K562 (cell line): Measurements from ENCODE around the gene CASKIN2. TPM values are rescaled to one million over a fixed set of nuclear protein-coding genes. Genes with fewer than 3 reads are reported as not detected.
A peak's percentile ranks its signal among the peaks of the same experiment; 100 is the strongest.

ENCODE experiments used
- ATAC-seq: fragments of 200-7000 bp; cut with Tn5 transposase; 3 replicates; pipeline ENCODE4 v1.9.1; 2020; ENCODE audit warnings: moderate library complexity
- BruUV-seq: library from RNA; stranded (reverse); fragments of 400-500 nt; replicated peaks from 2 replicates; lab custom pipeline; 2021; lab: Mats Ljungman, UMichigan
- CTCF ChIA-PET: fragments of 300-600 bp; formaldehyde crosslinking; extraction: SDS; loops from one replicate; lab custom pipeline; 2021; ENCODE audit warnings: low intra/inter-chr PET ratio; lab: Yijun Ruan, JAX
- POLR2A ChIA-PET: fragments of 300-600, 350-650 bp; sonication (Branson Sonifier 250); formaldehyde crosslinking; extraction: SDS; loops from one replicate; lab custom pipeline; 2021; ENCODE audit warnings: antibody characterized with exemption, inconsistent platforms; lab: Yijun Ruan, JAX
- DNase-seq, 4 experiments: peaks; one replicate each; pipeline versions ENCODE4 v3.0.0 to v3.0.0-alpha.2; 2011 to 2018; ENCODE audit warnings: low spot score in 3 of 4, mixed read lengths in 3 of 4; ENCODE audit errors: extremely low read depth in 1 of 4
- FAIRE-seq: peaks from 2 replicates; lab custom pipeline; 2011; peaks lifted over from hg19 to GRCh38; lab: Jason Lieb, UNC
- H2AFZ ChIP-seq: 2 replicates; pipeline ENCODE4 v1.6.0; 2011; ENCODE audit warnings: low read depth, low read length, control low read depth, inconsistent platforms
- H3K27ac ChIP-seq: fragments of 200-600 bp; 3 replicates; pipeline ENCODE4 v1.8.0; 2011; ENCODE audit warnings: low read depth, mild to moderate bottlenecking, control low read depth, inconsistent platforms, low read length, moderate library complexity, mixed read lengths; ENCODE audit errors: extremely low read depth
- H3K27me3 ChIP-seq, 2 experiments: fragments of 300-600 bp in 1 of 2; 2 replicates in 1 of 2; 3 replicates in 1 of 2; pipeline versions ENCODE4 v1.6.0 to v1.8.0; 2011; ENCODE audit warnings: inconsistent platforms in 2 of 2, low read length in 2 of 2, mild to moderate bottlenecking in 1 of 2, mixed read lengths in 1 of 2, moderate library complexity in 1 of 2; ENCODE audit not compliant: control insufficient read depth in 2 of 2, insufficient read depth in 2 of 2
- H3K36me3 ChIP-seq: fragments of 300-600 bp; 3 replicates; pipeline ENCODE4 v1.8.0; 2011; ENCODE audit warnings: mild to moderate bottlenecking, low read length, inconsistent platforms; ENCODE audit not compliant: control insufficient read depth, insufficient read depth
- H3K4me1 ChIP-seq, 2 experiments: fragments of 200-600 bp in 1 of 2; replicated peaks in 1 of 2; 2 replicates in 1 of 2; 3 replicates in 1 of 2; pipeline versions ENCODE4 v1.5.1 to v1.8.0; 2011; ENCODE audit warnings: inconsistent platforms in 2 of 2, low read length in 2 of 2, mild to moderate bottlenecking in 1 of 2, mixed read lengths in 1 of 2, moderate library complexity in 1 of 2; ENCODE audit not compliant: control insufficient read depth in 2 of 2, insufficient read depth in 2 of 2
- H3K4me2 ChIP-seq: 2 replicates; pipeline ENCODE4 v1.6.1; 2011; ENCODE audit warnings: low read length, control low read depth, inconsistent platforms, mixed read lengths; ENCODE audit not compliant: insufficient read depth
- H3K4me3 ChIP-seq: fragments of 200-600 bp; sonication (generic), shearing (Covaris generic); 2 replicates; pipeline ENCODE4 v1.5.1; 2016; ENCODE audit warnings: control low read depth, inconsistent platforms
- H3K79me2 ChIP-seq: fragments of 200-600 bp; 3 replicates; pipeline ENCODE4 v1.8.0; 2011; ENCODE audit warnings: low read length, inconsistent platforms; ENCODE audit not compliant: control insufficient read depth, insufficient read depth
- H3K9ac ChIP-seq, 2 experiments: 2 replicates each; pipeline versions ENCODE4 v1.6.0 to v1.6.1; 2011; ENCODE audit warnings: low read depth in 2 of 2, low read length in 2 of 2, control low read depth in 1 of 2, inconsistent platforms in 1 of 2, mild to moderate bottlenecking in 1 of 2, mixed read lengths in 1 of 2; ENCODE audit not compliant: insufficient read depth in 1 of 2
- H3K9me1 ChIP-seq: one replicate; pipeline ENCODE4 v1.6.0; 2011; ENCODE audit warnings: inconsistent platforms, mild to moderate bottlenecking, low read length, moderate library complexity; ENCODE audit not compliant: control insufficient read depth, insufficient read depth
- H3K9me3 ChIP-seq: replicated peaks from 2 replicates; pipeline ENCODE4 v1.5.1; 2011; ENCODE audit warnings: low read depth, low read length, inconsistent platforms; ENCODE audit not compliant: control insufficient read depth, insufficient read depth
- H4K20me1 ChIP-seq: replicated peaks from 2 replicates; pipeline ENCODE4 v1.6.1; 2011; ENCODE audit warnings: low read length, inconsistent platforms, mixed read lengths; ENCODE audit not compliant: control insufficient read depth, insufficient read depth
- CBFA2T3 ChIP-seq: fragments of 450-650 bp; IDR thresholded peaks from 2 replicates; pipeline ENCODE4 v1.6.1; 2017
- CBX1 ChIP-seq: sonication (generic); IDR thresholded peaks from 2 replicates; pipeline ENCODE4 v1.6.1; 2016; ENCODE audit warnings: antibody characterized with exemption, low read depth, mild to moderate bottlenecking
- HDAC8 ChIP-seq: fragments of 450-650 bp; IDR thresholded peaks from 2 replicates; pipeline ENCODE4 v1.6.1; 2016; ENCODE audit warnings: mild to moderate bottlenecking, missing genetic modification characterization, moderate library complexity, missing compliant biosample characterization
- KDM2B ChIP-seq: fragments of 250-450 bp; sonication (Bioruptor Pico); IDR thresholded peaks from 2 replicates; pipeline ENCODE4 v1.8.0; 2021; ENCODE audit warnings: mild to moderate bottlenecking, moderate library complexity
- MCM3 ChIP-seq: fragments of 450-650 bp; IDR thresholded peaks from 2 replicates; pipeline ENCODE4 v1.6.1; 2016
- MEF2A ChIP-seq: IDR thresholded peaks from 2 replicates; pipeline ENCODE4 v1.6.1; 2011; ENCODE audit warnings: low read depth, mild to moderate bottlenecking, low read length, moderate library complexity; ENCODE audit not compliant: control insufficient read depth
- NONO ChIP-seq, 2 experiments: fragments of 200-400 bp in 1 of 2; fragments of 450-650 bp in 1 of 2; formaldehyde crosslinking in 1 of 2; IDR thresholded peaks; 2 replicates each; pipeline ENCODE4 v1.6.1; 2017; ENCODE audit warnings: low read depth in 2 of 2, mild to moderate bottlenecking in 2 of 2, moderate library complexity in 2 of 2, low read length in 1 of 2
- PTRF ChIP-seq: fragments of 450-650 bp; IDR thresholded peaks from 2 replicates; pipeline ENCODE4 v1.6.1; 2016; ENCODE audit warnings: mild to moderate bottlenecking, missing genetic modification characterization, missing compliant biosample characterization
- TBL1XR1 ChIP-seq, 2 experiments: IDR thresholded peaks; 2 replicates each; pipeline ENCODE4 v1.6.1; 2012; ENCODE audit warnings: improper control_type of control experiment in 2 of 2, low read length in 2 of 2, mild to moderate bottlenecking in 1 of 2
- ZNF224 ChIP-seq: sonication (generic); formaldehyde crosslinking; IDR thresholded peaks from 2 replicates; pipeline ENCODE4 v1.8.0; 2022; ENCODE audit warnings: mild to moderate bottlenecking, missing genetic modification reagents
- WGBS: fragments of 100-300 bp; shearing (Covaris generic); methylation state at CpG from one replicate; pipeline ENCODE4 v1.1.6; 2016; ENCODE audit warnings: low coverage, mixed read lengths; ENCODE audit not compliant: insufficient coverage; ENCODE audit errors: missing lambda C conversion rate; 5-methylcytosine and 5-hydroxymethylcytosine counted together
- in situ Hi-C: fragments of 300-500 bp; cut with MboI; formaldehyde crosslinking; loops from 4 replicates; pipeline ENCODE4 v1.15.0; 2018; ENCODE audit warnings: inconsistent platforms, mixed read lengths
- intact Hi-C: fragments of 100-400 bp; cut with micrococcal nuclease; formaldehyde crosslinking; loops from 2 replicates; pipeline ENCODE4 v1.14.2; 2022
- polyA plus RNA-seq, 8 experiments: library from polyadenylated mRNA; depleted of rRNA in 4 of 8; stranded (reverse) in 5 of 8; unstranded in 3 of 8; fragments of >200 nt; fragmentation: Nextera tagmentation in 2 of 8; fragmentation: Illumina TruSeq in 1 of 8; extraction: Ambion mirVana in 2 of 8; extraction: Trizol in 1 of 8; gene quantifications; 2 replicates each; pipeline versions ENCODE4 v1.2.1 to v1.2.3, GENCODE V29; 2011 to 2014; ENCODE audit warnings: inconsistent platforms in 1 of 8, missing spikeins in 1 of 8
- total RNA-seq, 7 experiments: library from RNA; depleted of rRNA in 6 of 7; stranded (reverse); fragments of >200 nt in 6 of 7; fragmentation: Illumina TruSeq in 2 of 7; extraction: Trizol in 2 of 7; gene quantifications; 2 replicates each; pipeline versions ENCODE4 v1.2.1 to v1.2.3, GENCODE V29; 2011 to 2021; ENCODE audit warnings: low replicate concordance in 1 of 7
- TF ChIP-seq, protein P1 (sequence below): fragments of 450-650 bp; IDR thresholded peaks from one replicate; pipeline ENCODE4 v1.6.1; 2018; ENCODE audit warnings: mild to moderate bottlenecking, moderate library complexity; ENCODE audit not compliant: partially characterized antibody

The CASKIN2 gene
- total and polyA plus RNA-seq, 9 of the 15 experiments (the other 6 are each of a cell fraction or from before 2014, with no cell fraction given): 0.01 to 12.2 (median 2.1) TPM

DNA sequence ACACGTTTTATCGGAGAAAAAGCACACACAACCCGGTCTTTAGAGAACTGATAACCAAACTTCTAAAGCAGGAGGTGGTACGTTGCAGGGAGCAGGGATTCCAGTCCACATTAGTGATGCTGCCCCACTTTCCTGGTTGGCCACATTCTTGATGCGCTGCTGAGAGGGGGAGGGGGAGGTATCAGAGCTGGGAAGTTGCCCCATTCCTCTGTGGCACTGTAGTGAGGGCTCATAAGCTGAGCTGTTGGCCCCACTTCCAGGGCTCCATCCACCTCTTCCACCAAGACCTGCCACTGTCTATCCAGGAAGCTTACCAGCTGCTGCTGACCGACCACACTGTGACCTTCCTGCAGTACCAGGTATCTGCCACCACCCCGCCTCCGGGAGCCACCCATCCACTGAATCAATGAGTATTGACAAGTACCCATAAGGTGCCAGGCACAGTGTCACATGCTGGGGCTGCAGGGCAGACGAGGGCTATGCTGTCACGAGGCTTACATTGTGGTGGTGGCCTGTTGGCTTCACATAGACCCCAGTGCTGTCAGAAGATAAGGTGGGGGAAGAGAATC, 2.0 kb upstream of the CASKIN2 start:
- Histone ChIP-seq H3K4me1 (peaks cover 25 to 59% of the 10 kb centered on the region in 2 experiments; a peak in 4 of 5 replicates), H3K27me3 (no peaks in the 10 kb centered on the region), H3K36me3 (peaks cover 47% of the 10 kb centered on the region; the same call in 2 of the 3 replicates), H3K4me2 (peak overlapping the region; percentile 87), H3K9ac (peak overlapping the region; percentile 47 to 93), H3K27ac (no peak overlapping the region), H4K20me1 (peaks cover 8% of the 10 kb centered on the region; the same call in 1 of the 2 replicates), H3K4me3 (peak overlapping the region; percentile 91), H2AFZ (peak overlapping the region; percentile 80; the same call in 1 of the 2 replicates), H3K9me3 (no peaks in the 10 kb centered on the region), H3K9me1 (peaks cover 5% of the 10 kb centered on the region), H3K79me2 (peaks cover 10% of the 10 kb centered on the region)
- ChIA-PET CTCF (no interaction called here), POLR2A (interaction anchor here (1.6 to 1.7 kb wide), 2 partner anchors 9 to 15 kb away, joined by 4 to 5 read pairs; no protein-coding TSS in a partner anchor)
- peak; percentile 69 for FAIRE-seq
- intact Hi-C loops (loop anchor here (5.0 kb wide), 2 partner anchors 70 to 235 kb away; partner anchors contain the start of gene MYO15B), in situ Hi-C loops (no loop called here)
- TF ChIP-seq CBFA2T3 (peak; percentile 7; the same call in 1 of the 2 replicates), CBX1 (no peak)
- TSS peak; percentile 57 for BruUV-seq
- 38% methylated on average over 9 of the region's 10 CpGs for WGBS
- peak in 1 of 4 experiments; percentile 40 for DNase-seq
- no peak for ATAC-seq

DNA sequence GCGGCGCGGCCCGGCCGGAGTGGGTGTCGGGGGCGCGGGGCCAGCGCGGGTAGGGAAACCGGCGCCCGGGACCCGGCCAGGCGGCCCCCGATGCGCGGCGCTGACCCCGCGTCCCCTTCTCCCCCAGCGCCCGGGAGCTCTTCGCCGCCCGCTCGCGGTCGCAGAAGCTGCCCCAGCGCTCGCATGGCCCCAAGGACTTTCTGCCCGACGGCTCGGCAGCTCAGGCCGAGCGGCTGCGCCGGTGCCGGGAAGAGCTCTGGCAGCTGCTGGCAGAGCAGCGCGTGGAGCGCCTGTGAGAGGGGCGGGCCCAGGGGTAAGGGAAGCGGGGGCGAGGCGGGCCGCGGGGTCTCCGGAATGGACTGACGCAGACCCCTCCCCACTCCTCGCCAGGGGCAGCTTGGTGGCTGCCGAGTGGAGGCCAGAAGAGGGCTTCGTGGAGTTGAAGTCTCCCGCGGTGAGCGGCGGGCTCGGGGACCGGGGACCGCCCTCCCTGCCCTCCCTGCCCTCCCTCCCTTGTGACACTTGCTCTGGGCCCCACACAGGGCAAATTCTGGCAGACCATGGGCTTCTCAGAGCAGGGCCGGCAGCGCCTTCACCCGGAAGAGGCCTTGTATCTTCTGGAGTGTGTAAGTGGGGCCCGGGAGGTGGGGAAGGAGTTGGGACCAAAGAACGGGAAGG, 1.4 kb upstream of the CASKIN2 start:
- peak overlapping the region; percentile 87 for H3K4me2 ChIP-seq
- H4K20me1 ChIP-seq: peaks cover 11% of the 10 kb centered on the region
- peak overlapping the region; percentile 80 for H2AFZ ChIP-seq
- H3K4me3 ChIP-seq: peak overlapping the region; percentile 91
- ATAC-seq (no peak), DNase-seq (peak in 2 of 4 experiments; percentile 50 to 54), FAIRE-seq (no peak)
- no peaks in the 10 kb centered on the region for H3K27me3 ChIP-seq
- peaks cover 41% of the 10 kb centered on the region; the same call in 2 of the 3 replicates for H3K36me3 ChIP-seq
- H3K9ac ChIP-seq: peak overlapping the region; percentile 47 to 93
- peaks cover 30 to 59% of the 10 kb centered on the region in 2 experiments for H3K4me1 ChIP-seq
- CTCF ChIA-PET: interaction anchor here (0.6 to 2.2 kb wide), 5 partner anchors 84 to 227 kb away, joined by 3 to 17 read pairs (median 3); no protein-coding TSS in a partner anchor
- no peaks in the 10 kb centered on the region for H3K9me3 ChIP-seq
- WGBS: 0% methylated on average over 29 of the region's 65 CpGs
- in situ Hi-C loops (no loop called here), intact Hi-C loops (loop anchor here (5.0 kb wide), 2 partner anchors 71 to 236 kb away; partner anchors contain the start of gene MYO15B)
- POLR2A ChIA-PET: interaction anchor here (0.6 to 1.6 kb wide), 6 partner anchors 9 to 68 kb away, joined by 3 to 5 read pairs (median 4); partner anchors contain the start of gene LLGL2
- H3K79me2 ChIP-seq: peaks cover 10% of the 10 kb centered on the region
- peaks cover 5% of the 10 kb centered on the region for H3K9me1 ChIP-seq
- BruUV-seq: no TSS peak
- peak overlapping the region; percentile 36; the same call in 2 of the 3 replicates for H3K27ac ChIP-seq
- TF ChIP-seq, protein P1, sequence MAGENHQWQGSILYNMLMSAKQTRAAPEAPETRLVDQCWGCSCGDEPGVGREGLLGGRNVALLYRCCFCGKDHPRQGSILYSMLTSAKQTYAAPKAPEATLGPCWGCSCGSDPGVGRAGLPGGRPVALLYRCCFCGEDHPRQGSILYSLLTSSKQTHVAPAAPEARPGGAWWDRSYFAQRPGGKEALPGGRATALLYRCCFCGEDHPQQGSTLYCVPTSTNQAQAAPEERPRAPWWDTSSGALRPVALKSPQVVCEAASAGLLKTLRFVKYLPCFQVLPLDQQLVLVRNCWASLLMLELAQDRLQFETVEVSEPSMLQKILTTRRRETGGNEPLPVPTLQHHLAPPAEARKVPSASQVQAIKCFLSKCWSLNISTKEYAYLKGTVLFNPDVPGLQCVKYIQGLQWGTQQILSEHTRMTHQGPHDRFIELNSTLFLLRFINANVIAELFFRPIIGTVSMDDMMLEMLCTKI: no peak
- TF ChIP-seq HDAC8 (tag) (no peak), TBL1XR1 (IDR thresholded peaks at IDR 0.05; ENCODE audit: low read length in 2 of 2) (no peak), MCM3 (no peak), NONO (IDR thresholded peaks at IDR 0.05; ENCODE audit: low read depth in 2 of 2, low read length in 1 of 2) (0 out of 4 replicates have a peak, but pooled peaks of 1 of the 2 experiments have one; percentile 1), KDM2B (CRISPR knock-in tag) (no peak), ZNF224 (CRISPR knock-in tag) (no peak), PTRF (tag) (no peak), MEF2A (no peak)
